DOHH2 (cell line): ENCODE measurements around the gene SLC38A11.

Source experiments
- H3F3A ChIP-seq: fragments of 200-600 bp; sonication (generic), shearing (Covaris generic); 2 replicates; pipeline ENCODE4 v1.6.0; 2016; ENCODE audit warnings: antibody characterized with exemption, mild to moderate bottlenecking; ENCODE audit not compliant: control insufficient read depth, insufficient read depth
- H3K27ac ChIP-seq: fragments of 200-600 bp; sonication (generic); 2 replicates; pipeline ENCODE4 v1.5.1; 2014; ENCODE audit warnings: low read depth, mild to moderate bottlenecking, low read length, moderate library complexity
- H3K27me3 ChIP-seq: fragments of 200-600 bp; sonication (generic); 2 replicates; pipeline ENCODE4 v1.6.1; 2014; ENCODE audit warnings: mild to moderate bottlenecking, low read length, mixed read lengths; ENCODE audit not compliant: control insufficient read depth
- H3K36me3 ChIP-seq: fragments of 200-600 bp; sonication (generic); 2 replicates; pipeline ENCODE4 v1.6.1; 2014; ENCODE audit warnings: mild to moderate bottlenecking, low read length, moderate library complexity, mixed read lengths; ENCODE audit not compliant: control insufficient read depth
- H3K4me1 ChIP-seq: fragments of 200-600 bp; sonication (generic); 2 replicates; pipeline ENCODE4 v1.6.1; 2014; ENCODE audit warnings: mild to moderate bottlenecking, low read length, mixed read lengths; ENCODE audit not compliant: control insufficient read depth
- H3K4me2 ChIP-seq: fragments of 200-600 bp; sonication (generic); 2 replicates; pipeline ENCODE4 v1.6.0; 2014; ENCODE audit warnings: mild to moderate bottlenecking, low read length, moderate library complexity
- H3K4me3 ChIP-seq: fragments of 200-600 bp; sonication (generic); 2 replicates; pipeline ENCODE4 v1.5.1; 2014; ENCODE audit warnings: mild to moderate bottlenecking, low read length, mixed read lengths
- H3K79me2 ChIP-seq: fragments of 200-600 bp; sonication (generic); 2 replicates; pipeline ENCODE4 v1.6.1; 2014; ENCODE audit warnings: mild to moderate bottlenecking, low read length, mixed read lengths; ENCODE audit not compliant: control insufficient read depth
- H3K9me2 ChIP-seq: fragments of 200-600 bp; sonication (generic); replicated peaks from 2 replicates; pipeline ENCODE4 v1.6.1; 2014; ENCODE audit warnings: mild to moderate bottlenecking, low read length, mixed read lengths; ENCODE audit not compliant: control insufficient read depth
- H3K9me3 ChIP-seq: fragments of 200-600 bp; sonication (generic); 2 replicates; pipeline ENCODE4 v1.6.1; 2014; ENCODE audit warnings: antibody characterized with exemption, low read length, mixed read lengths; ENCODE audit not compliant: control insufficient read depth, insufficient read depth
- H4K20me1 ChIP-seq: fragments of 200-600 bp; sonication (generic); 2 replicates; pipeline ENCODE4 v1.6.0; 2014; ENCODE audit warnings: low read depth, mild to moderate bottlenecking, antibody characterized with exemption, low read length, moderate library complexity; ENCODE audit not compliant: control insufficient read depth, insufficient read depth
- CTCF ChIP-seq: fragments of 200-600 bp; sonication (generic); IDR thresholded peaks from one replicate; pipeline ENCODE4 v1.5.1; 2014; ENCODE audit warnings: antibody characterized with exemption, mild to moderate bottlenecking, low read depth, low read length; ENCODE audit not compliant: poor library complexity, severe bottlenecking
- EZH2phosphoT487 ChIP-seq: fragments of 200-600 bp; sonication (generic); IDR thresholded peaks from 2 replicates; pipeline ENCODE4 v1.6.1; 2017; ENCODE audit warnings: borderline replicate concordance, mild to moderate bottlenecking, antibody characterized with exemption, low read length, moderate library complexity, mixed read lengths

The SLC38A11 gene

GRCh38 chr2:164967781-164968228 is 12.5 kb upstream of the SLC38A11 start:
- H3K79me2 ChIP-seq, result no peaks in the 10 kb centered on the region
- H3K9me2 ChIP-seq, result no peaks in the 10 kb centered on the region
- no peak overlapping the region for H3K4me2 ChIP-seq
- H3K4me3 ChIP-seq, result no peak overlapping the region
- no peaks in the 10 kb centered on the region for H3K36me3 ChIP-seq
- H4K20me1 ChIP-seq, result no peaks in the 10 kb centered on the region
- H3K27me3 ChIP-seq, result no peaks in the 10 kb centered on the region; the same call in 1 of the 2 replicates
- no peaks in the 10 kb centered on the region for H3K4me1 ChIP-seq
- no peaks in the 10 kb centered on the region for H3K9me3 ChIP-seq
- H3K27ac ChIP-seq, result no peak overlapping the region
- H3F3A ChIP-seq, result no peaks in the 10 kb centered on the region
- no peak for TF ChIP-seq CTCF
- no peak for TF ChIP-seq EZH2phosphoT487

GRCh38 chr2:164967361-164967760 is 12.0 kb upstream of the SLC38A11 start:
- H3K36me3 ChIP-seq, result no peaks in the 10 kb centered on the region
- no peaks in the 10 kb centered on the region for H3K9me3 ChIP-seq
- H3K27me3 ChIP-seq, result no peaks in the 10 kb centered on the region; the same call in 1 of the 2 replicates
- H3K4me1 ChIP-seq, result no peaks in the 10 kb centered on the region
- H3K27ac ChIP-seq, result no peak overlapping the region
- no peaks in the 10 kb centered on the region for H3F3A ChIP-seq
- TF ChIP-seq CTCF (no peak), EZH2phosphoT487 (no peak)
- no peaks in the 10 kb centered on the region for H4K20me1 ChIP-seq
- H3K79me2 ChIP-seq, result no peaks in the 10 kb centered on the region
- no peak overlapping the region for H3K4me2 ChIP-seq
- H3K9me2 ChIP-seq, result no peaks in the 10 kb centered on the region
- H3K4me3 ChIP-seq, result no peak overlapping the region

- no peaks in the 10 kb centered on the region for H3K4me1 ChIP-seq
- TF ChIP-seq CTCF, result no peak
- no peak for TF ChIP-seq EZH2phosphoT487
- no peak overlapping the region for H3K4me2 ChIP-seq
Observed at GRCh38 chr2:164964700-164965099, 9.4 kb upstream of the SLC38A11 start.

More at GRCh38 chr2:164964700-164965099, 9.4 kb upstream of the SLC38A11 start:
- Histone ChIP-seq H3K9me2 (no peaks in the 10 kb centered on the region), H3F3A (no peaks in the 10 kb centered on the region), H3K27me3 (no peaks in the 10 kb centered on the region; the same call in 1 of the 2 replicates), H4K20me1 (no peaks in the 10 kb centered on the region), H3K27ac (no peak overlapping the region), H3K36me3 (no peaks in the 10 kb centered on the region), H3K9me3 (no peaks in the 10 kb centered on the region), H3K79me2 (no peaks in the 10 kb centered on the region), H3K4me3 (no peak overlapping the region)
